HG03025 (cell line): Measurements from ENCODE around the gene UNC5C.

Source experiments
- ATAC-seq: cut with Tn5 transposase; IDR thresholded peaks from one replicate; pipeline ENCODE4 v1.9.1; 2021; ENCODE audit warnings: mild to moderate bottlenecking, moderate library complexity; ENCODE audit not compliant: unreplicated experiment, low FRiP score

Gene UNC5C

GRCh38 chr4:95548738-95549245 is at the start of gene UNC5C:
Gene UNC5C, minus strand, starts transcription at chr4:95548973.
- no peak for ATAC-seq

- ATAC-seq = no peak
Observed at GRCh38 chr4:95596676-95597075, 47.9 kb upstream of the UNC5C start.

- no peak for ATAC-seq
Observed at GRCh38 chr4:95594629-95595028, 45.9 kb upstream of the UNC5C start.

DNA sequence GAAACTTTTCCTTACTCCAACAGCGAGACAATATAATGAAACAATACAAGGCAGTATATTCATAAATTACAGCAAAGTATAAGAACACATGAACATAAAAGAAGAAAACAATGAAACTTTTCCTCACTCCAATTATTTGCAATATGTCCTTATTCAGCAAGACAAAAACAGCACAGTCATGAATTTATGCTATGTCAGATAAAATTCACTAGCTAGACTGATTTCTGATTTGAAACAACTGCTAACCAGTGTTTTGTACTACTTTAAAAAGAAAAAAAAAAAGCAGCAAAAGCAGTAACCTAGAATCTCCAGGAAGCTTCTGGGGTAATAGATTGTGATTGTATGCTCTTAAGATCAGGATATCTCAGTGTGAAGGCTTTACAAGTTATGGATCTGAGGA is 45.2 kb upstream of the UNC5C start:
- no peak for ATAC-seq

DNA sequence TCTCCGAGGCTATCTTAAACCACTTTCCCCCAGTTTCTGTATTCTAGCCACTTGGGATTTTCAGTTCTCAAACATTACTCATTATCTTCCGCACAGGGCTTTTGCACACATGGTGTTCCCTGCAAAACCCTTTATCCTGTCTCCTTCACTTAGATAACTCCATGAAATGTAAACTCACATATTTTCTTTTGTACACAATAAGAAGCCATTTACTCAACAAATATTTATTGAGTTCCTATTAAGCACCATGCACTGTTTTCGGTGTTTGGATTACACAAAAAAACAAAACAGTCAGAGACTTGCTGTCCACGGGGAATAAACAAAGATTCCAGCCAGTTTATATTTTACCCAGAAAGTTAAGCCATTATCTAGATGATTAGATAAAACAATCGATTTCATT is 42.5 kb upstream of the UNC5C start:
- ATAC-seq = no peak

DNA sequence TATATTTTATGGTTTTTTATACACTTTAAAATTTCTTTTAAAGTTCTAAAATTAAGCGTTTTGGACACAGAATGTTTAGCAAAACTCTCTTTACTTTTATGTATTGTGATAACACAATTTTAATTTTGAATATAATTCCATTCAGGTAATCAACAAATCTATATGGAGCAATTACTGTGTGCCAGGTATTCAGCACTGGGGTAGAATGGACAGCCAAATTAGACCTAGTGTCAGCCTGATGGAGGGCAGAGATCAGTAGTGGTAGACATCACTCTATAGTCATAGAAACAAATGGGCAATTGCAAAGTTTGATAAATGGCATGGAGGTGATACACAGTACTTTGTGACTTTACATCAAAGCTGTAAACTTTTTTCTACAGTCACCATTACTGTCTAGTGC is 41.8 kb upstream of the UNC5C start:
- ATAC-seq = no peak

- ATAC-seq = no peak
Observed at GRCh38 chr4:95585016-95585695, 36.4 kb upstream of the UNC5C start.

DNA sequence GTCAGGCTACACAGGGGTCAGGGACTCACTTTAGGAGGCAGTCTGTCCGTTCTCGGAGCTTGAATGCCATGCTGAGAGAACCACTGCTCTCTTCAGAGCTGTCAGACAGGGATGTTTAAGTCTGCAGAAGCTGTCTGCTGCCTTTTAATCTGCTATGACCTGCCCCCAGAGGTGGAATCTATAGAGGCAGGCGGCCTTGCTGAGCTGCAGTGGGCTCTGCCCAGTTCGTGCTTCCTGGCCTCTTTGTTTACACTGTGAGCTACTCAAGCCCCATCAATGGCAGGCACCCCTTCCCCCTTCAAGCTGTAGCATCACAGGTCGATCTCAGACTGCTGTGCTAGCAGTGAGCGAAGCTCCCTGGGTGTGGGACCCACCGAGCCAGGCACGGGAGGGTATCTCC is 31.5 kb upstream of the UNC5C start:
- ATAC-seq = no peak

DNA sequence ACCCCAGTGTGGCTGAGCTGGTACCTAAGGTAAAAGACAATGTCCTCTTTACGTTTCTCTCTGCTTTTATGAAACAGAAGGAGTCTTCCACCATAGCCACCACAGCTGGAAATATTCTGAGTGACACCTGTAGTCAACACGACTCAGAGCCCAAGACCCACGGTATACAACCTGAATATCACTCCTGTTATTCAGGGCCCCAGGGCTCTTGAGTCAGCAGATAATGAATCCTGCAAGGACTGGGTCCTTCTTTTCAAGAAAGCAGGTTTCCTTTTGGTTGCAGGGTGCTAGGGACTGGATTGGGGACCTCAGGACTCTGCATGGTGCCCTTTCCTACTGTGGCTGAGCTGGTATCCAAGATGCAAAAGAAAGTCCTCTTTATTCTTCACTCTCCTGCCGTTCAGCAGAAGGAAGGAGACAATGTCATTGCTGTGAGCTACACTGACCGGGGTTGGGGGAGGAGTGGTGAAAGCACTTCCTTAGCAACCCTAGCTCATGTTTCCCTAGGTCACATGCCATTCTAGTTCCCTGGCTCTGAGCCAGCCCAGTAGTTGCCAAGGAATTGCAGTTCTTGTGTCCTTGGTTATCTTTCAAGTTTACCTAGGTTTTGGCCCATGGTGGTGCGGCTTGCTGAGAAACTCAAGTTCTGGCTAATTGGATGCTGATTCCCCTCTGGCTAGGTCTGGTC is 23.7 kb upstream of the UNC5C start:
- ATAC-seq = no peak

DNA sequence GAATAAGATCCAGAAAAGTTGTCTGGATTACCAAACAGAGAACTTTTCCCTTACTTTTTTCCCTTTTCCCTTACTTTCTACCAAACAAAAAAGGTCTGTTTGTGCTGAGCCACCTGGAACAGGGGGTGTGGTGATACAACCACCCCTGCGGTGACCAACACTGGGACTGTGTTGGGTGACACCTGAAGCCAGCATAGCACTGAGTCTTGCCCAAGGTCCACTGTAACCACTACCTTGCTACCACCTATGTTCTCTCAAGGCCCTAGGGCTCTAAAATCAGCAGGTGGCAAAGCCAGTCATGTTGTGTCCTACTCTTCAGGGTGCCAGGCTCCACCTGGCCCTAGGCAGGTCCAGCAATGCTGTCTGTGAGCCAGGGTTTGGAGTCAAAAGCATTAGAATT is 22.8 kb upstream of the UNC5C start:
- no peak for ATAC-seq

DNA sequence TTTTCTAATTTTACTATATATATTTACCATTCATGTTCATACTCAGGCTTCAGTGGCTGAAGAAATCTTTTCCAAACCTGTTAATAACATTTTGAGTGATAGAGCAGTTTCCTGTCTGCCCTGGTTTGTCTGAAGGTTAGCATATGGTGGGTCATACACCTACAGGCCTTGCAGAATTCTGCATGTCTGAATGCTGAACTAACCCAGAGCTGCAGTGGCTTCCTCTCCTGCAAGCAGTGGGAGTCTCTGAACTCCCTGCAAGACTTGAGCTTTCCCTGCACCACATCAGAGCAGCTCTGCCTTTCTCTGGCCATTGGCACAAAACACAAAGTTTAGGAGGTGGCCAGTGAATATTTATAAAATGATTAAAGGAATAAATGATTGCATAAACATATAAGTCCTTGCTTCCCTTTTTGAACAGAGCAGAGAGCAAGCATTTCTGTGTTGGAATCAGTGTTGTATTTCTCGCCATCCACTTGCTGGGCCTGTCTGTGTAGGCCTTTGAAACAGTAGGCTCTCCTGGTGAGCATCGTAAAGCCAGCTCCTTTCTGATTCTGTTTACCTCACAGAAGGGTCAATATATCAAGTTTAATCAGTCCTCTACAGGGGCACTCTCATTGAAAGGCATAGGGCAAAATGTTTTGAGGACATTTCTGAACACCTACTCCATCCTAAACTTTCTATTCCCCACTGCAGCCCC is 15.0 kb upstream of the UNC5C start:
- no peak for ATAC-seq

- no peak for ATAC-seq
Observed at GRCh38 chr4:95560774-95561173, 12.0 kb upstream of the UNC5C start.

GRCh38 chr4:95556207-95556859 is 7.6 kb upstream of the UNC5C start:
- ATAC-seq = no peak

DNA sequence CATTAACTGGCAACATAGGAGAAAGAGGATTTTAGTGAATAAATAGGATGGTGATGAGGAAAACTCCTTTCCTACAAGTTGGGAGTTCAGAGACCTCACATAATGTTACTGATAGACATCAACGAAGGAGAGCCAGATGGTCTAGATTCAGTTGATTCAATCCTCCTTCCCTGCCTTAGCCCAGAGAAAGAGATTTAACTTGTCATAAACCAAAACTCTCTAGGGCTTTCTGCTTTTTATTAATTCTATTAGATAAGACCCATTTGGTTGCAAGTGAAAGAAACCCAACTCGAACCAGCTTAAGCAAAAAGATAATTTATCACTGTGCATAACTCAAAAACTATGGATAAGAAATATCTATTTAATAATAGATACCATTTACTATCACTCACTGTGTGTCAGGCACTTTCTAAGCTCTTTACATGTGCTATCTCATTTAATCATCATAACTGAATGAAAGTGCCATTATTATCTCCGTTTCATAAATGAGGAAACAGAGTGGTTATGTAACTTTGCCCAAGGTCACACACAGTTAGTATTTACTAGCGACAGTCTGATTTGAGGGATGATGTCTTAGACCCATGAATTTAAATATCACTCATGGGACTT is 4.3 kb upstream of the UNC5C start:
- no peak for ATAC-seq

DNA sequence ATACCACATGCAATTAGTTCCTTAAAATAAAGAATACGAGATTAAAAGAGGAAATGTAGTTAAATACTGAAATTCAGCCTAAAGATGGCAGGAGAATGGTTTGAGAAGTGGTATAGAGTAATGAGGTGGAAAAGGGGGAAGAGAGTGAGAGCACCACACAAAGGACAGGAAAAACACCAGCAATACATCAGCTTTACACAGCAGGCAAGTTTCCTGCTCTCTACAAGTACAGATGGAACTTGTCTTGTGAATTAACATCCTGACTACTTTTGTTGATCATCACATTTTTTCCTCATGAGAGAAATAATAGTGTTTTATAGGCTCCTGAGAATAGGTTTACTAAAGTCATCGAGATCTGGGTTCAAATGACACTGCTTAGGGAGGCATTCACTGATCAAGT is 2.9 kb upstream of the UNC5C start:
- no peak for ATAC-seq

DNA sequence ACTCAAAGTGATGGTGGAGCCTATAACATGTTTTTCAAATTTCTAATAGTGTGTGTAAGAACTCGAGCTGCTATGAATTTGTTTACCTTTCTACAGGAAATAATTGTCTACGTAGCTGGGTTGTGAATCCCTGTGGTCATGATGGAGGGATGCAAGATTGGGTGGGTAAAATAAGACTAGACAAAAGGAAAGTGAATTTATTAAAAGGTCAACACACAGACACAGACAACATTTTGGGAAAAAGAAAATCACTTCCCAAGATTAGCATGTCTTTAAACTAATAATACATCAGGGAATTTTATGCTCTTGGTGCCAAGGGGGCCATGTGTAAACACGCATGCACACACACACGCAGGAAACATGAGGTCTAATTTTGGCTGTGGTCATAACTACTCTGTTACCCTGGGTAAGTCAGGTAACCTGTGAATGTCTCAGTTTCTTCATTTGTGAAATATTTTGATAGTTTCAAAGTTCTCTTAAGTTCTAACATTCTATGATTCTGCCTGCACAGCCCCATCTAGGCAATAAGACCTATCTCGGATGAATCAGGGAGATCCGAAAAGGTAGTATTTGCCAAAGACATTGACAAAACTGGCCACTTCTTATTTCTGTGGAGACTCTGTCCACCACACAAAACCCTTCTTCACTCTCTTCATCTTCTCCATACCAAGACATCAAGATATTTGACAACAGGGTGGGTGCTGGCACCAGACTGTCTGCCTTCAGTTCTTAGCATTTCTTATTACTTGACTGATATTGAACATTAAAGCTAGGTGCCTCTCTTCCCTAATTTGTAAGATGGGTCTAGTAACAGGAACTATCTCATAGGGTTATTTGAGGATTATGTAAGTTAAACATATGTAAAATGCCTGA is 1.6 kb upstream of the UNC5C start:
- ATAC-seq = no peak

DNA sequence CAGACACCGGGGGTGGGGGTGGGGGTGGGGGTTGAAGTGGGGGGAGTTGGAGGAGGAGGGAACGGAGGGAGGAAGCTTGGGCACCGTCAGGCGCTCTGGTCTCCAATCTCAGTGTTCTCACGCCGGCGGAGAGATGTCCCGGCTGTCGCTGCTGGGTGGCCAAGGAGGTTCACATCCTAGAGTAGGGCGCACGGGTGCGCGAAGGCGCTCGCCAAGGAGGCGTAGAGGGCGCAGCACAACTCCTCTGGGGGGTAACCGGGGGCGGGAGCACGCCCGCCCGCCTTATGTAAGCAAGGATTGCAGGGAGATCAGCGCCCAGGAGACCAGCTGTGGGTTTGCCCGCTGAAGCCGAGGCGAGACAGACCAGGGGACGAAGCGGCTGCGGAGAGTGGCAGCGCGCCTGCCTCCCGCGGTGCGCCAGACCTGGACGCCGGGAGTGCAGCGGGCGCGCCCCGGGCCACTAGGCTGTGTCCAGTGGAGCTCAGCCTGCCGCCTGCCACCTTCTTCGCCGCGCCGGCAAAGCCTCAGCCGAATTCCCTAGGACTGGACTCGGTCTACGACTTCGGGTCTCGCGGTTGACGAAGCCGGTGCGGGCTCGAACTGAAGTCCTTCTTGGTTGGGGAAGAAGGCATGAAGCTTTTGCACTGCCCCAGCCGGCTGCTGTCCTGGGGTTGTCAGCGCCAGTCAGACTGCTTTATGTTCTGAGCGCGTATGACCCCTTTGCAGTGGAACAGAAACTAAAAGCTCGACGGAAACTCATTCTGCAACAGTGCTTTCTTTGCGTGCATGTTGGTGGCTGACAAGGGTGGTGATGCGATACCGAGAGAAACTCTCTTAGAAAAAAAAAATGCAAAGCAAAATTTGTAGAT is 707 bp upstream of the UNC5C start:
- peak; percentile 97 for ATAC-seq

DNA sequence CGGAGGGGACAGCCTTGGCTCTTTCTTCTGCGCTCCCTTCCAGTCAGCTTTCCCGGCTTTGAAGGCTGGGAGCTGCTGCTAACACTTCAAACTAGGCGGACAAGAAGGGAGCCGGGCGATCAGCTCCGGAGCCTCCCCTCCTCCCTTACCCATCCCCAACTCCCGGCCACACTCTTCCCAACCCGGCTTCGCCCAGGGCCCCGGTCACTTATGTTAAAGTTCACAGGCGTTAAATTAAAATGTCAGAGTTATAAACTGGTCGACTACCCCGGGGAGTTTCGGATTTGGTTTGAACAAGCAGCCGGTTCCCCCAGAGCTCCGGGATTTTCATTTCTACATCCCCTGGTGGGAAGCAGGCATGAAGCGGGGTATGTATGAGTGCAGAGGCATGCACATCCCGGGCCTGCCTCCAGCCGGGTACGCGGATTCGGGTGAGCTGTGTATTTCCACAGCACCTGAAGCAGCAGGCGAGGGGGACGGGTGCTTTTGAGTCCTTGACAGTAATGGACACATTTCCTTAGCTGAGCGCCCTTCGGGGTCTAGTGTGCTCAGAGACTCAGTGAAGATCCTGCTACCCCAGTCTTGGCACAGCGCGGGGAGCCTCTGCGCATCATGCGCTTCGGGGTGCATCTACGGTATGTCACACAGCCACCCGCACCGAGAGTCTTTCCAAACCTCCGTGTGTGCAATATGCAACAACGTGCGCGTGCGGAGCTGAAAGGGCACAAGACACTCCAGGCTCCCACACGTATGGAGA is 880 bp downstream of the UNC5C start:
- no peak for ATAC-seq
